Aorta (tissue), 5 donors: ENCODE results near the gene IMPA2. TPM values are rescaled to one million over a fixed set of nuclear protein-coding genes. Genes with fewer than 3 reads are reported as not detected.
A peak's percentile ranks its signal among the peaks of the same experiment; 100 is the strongest.
"Not testable (repeated sequence)": the region's sequence is repeated elsewhere in the genome, so short reads cannot be mapped to it uniquely, and the experiment has no call there.

Experiments used
- ATAC-seq: fragments of 200-7000 bp; cut with Tn5 transposase; one replicate; pipeline ENCODE4 v1.9.1; 2022; ENCODE audit warnings: moderate library complexity; ENCODE audit not compliant: low FRiP score
- DNase-seq, 2 donors: peaks; one replicate each; pipeline ENCODE4 v3.0.0-alpha.2; 2020
- H3K27ac ChIP-seq, 2 donors: one replicate each; pipeline ENCODE4 v1.5.1; 2013; ENCODE audit warnings: low read length in 2 of 2, mild to moderate bottlenecking in 2 of 2, moderate library complexity in 2 of 2, control low read depth in 1 of 2, inconsistent platforms in 1 of 2, low read depth in 1 of 2
- H3K27me3 ChIP-seq, 2 donors: one replicate each; pipeline ENCODE4 v1.6.1; 2013; ENCODE audit warnings: control low read depth in 1 of 2, low read length in 1 of 2, mild to moderate bottlenecking in 1 of 2, moderate library complexity in 1 of 2; ENCODE audit not compliant: insufficient read depth in 2 of 2, control insufficient read depth in 1 of 2
- H3K36me3 ChIP-seq, 2 donors: one replicate each; pipeline ENCODE4 v1.6.1; 2013; ENCODE audit warnings: control low read depth in 1 of 2, low read length in 1 of 2, mild to moderate bottlenecking in 1 of 2; ENCODE audit not compliant: insufficient read depth in 2 of 2, control insufficient read depth in 1 of 2
- H3K4me1 ChIP-seq, 2 donors: one replicate each; pipeline ENCODE4 v1.6.1; 2013; ENCODE audit warnings: low read length in 2 of 2, control low read depth in 1 of 2, mild to moderate bottlenecking in 1 of 2, moderate library complexity in 1 of 2; ENCODE audit not compliant: insufficient read depth in 2 of 2, control insufficient read depth in 1 of 2
- H3K4me3 ChIP-seq, 2 donors: one replicate each; pipeline ENCODE4 v1.5.1; 2013; ENCODE audit warnings: low read length in 2 of 2, control low read depth in 1 of 2, mild to moderate bottlenecking in 1 of 2
- H3K9me3 ChIP-seq: one replicate; pipeline ENCODE4 v1.6.1; 2013; ENCODE audit warnings: mild to moderate bottlenecking, low read length; ENCODE audit not compliant: control insufficient read depth
- WGBS, 2 donors: extraction: QIAGEN DNeasy Blood & Tissue Kit; methylation state at CpG; one replicate each; pipeline ENCODE4 v1.1.7; 2013; 5-methylcytosine and 5-hydroxymethylcytosine counted together
- intact Hi-C, 2 donors: fragments of 100-400 bp; cut with DNase I; formaldehyde crosslinking; loops; one replicate each; pipeline versions ENCODE4 v1.14.2 to v1.15.0; 2022
- polyA plus RNA-seq, 2 donors: library from polyadenylated mRNA; stranded (reverse); fragments of 200-250 nt; gene quantifications; one replicate each; pipeline ENCODE4 v1.2.3, GENCODE V29; 2013
- total RNA-seq, 2 donors: library from RNA; stranded (reverse); fragmentation: NEBNext Ultra II Directional; extraction: Animal tissue kit (Norgen Biotek cat#: 25700); gene quantifications; one replicate each; pipeline ENCODE4 v1.2.1, GENCODE V29; 2021
- donor health status: healthy with polysubstance abuse.
- donor health status: Bipolar disorder and iron deficiency.
- donor health status: DM: no; HTN: no; CAD: no.
- donor health status: DM: no; HTN: no; CAD: no.
- donor health status: DM: yes; HTN: yes; CAD: no.

The IMPA2 gene
- total and polyA plus RNA-seq, 4 donors = 7.9 to 19.9 (median 14.1) TPM

DNA sequence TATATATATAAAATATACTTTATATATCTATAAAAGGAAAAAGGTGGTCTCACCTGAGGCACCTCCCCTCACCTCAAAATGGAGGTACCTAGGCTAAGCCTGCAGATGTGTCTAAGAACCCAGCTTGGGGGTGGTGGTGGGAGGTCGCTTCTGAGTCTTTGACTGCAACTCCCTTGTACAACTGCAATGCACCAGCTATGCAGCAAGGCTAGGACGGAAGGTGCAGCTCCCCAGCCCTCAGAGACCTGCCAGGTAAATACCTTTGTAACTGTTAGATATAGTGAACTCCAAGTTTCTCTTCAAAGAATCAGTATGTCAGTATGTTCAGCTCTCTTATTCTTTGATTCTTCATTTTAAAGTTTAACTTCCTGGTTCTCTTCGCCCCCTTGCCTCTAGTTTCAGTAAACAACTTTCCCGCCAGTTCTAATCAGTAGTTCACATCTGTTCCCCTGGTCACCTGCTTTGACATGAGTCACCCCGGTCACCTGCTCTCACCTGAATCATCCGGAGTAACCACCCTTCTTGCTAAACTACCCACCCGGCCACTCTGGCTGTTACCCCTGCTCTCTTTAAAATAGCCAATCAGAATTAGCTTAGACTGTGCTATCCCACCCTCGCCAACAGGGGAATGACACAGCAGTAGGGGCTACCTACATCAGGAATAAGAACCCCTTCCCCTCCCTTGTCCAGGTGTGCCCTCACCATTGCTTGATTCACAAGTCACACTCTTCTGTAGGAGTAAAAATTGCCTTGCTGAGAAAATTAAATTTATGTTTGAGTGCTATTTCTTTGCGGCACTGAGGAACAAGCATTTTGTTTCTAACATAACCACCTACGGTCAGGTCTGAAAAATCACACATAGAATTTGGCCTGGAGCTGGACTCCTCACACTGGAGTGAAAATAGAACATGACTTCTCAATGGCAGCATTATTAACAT, 24.7 kb upstream of the IMPA2 start:
- WGBS, 2 donors = 96 to 98% methylated on average over 10 of the region's 10 CpGs
- no peaks in the 10 kb centered on the region for H3K4me1 ChIP-seq
- H3K36me3 ChIP-seq = no peaks in the 10 kb centered on the region
- intact Hi-C loops = no loop called here
- peak in 1 of 2 donors; percentile 21 for DNase-seq
- no peak overlapping the region for H3K4me3 ChIP-seq
- no peaks in the 10 kb centered on the region for H3K9me3 ChIP-seq
- ATAC-seq = no peak
- no peaks in the 10 kb centered on the region for H3K27me3 ChIP-seq
- no peak overlapping the region for H3K27ac ChIP-seq

DNA sequence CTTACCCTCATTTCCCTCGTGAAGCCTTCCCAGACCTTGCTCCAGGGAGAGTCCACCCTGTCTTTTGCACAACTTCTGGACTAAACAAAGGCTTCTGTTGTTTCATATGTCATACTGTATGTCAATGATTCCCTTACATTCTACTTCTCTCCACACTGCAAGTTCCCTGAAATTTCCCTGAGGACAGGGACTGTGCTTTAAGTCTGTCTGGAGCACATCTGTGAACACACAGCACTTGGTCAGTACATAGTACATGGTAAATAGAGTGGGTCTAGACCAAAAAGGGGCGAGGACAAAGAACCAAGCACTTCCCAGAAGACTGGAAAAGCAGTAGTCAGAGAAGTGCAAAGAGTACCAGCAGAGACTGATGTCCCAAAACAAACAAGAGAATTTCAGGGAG, 23.7 kb upstream of the IMPA2 start:
- H3K4me3 ChIP-seq = no peak overlapping the region
- 76 to 82% methylated on average over 2 of the region's 2 CpGs for whole genome bisulfite sequencing, 2 donors
- H3K27ac ChIP-seq = no peak overlapping the region
- H3K27me3 ChIP-seq = no peaks in the 10 kb centered on the region
- H3K9me3 ChIP-seq = no peaks in the 10 kb centered on the region
- DNase-seq (no peak), ATAC-seq (no peak)
- H3K4me1 ChIP-seq = no peaks in the 10 kb centered on the region
- H3K36me3 ChIP-seq = no peaks in the 10 kb centered on the region
- intact Hi-C loops = no loop called here

DNA sequence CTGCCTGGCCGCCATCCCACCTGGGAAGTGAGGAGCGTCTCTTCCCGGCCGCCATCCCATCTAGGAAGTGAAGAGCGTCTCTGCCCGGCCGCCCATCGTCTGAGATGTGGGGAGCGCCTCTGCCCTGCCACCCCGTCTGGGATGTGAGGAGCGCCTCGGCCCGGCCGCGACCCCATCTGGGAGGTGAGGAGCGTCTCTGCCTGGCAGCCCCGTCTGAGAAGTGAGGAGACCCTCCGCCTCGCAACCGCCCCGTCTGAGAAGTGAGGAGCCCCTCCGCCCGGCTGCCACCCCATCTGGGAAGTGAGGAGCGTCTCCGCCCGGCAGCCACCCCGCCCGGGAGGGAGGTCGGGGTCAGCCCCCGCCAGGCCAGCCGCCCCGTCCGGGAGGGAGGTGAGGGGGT, 21.7 kb upstream of the IMPA2 start:
- H3K36me3 ChIP-seq, H3K27me3 ChIP-seq, H3K4me3 ChIP-seq, intact Hi-C loops, H3K4me1 ChIP-seq, H3K27ac ChIP-seq, ATAC-seq, H3K9me3 ChIP-seq: not testable (repeated sequence)
- WGBS, 2 donors = 95 to 96% methylated on average over 20 to 33 of the region's 33 CpGs
- peak in 1 of 2 donors; percentile 26 for DNase-seq

DNA sequence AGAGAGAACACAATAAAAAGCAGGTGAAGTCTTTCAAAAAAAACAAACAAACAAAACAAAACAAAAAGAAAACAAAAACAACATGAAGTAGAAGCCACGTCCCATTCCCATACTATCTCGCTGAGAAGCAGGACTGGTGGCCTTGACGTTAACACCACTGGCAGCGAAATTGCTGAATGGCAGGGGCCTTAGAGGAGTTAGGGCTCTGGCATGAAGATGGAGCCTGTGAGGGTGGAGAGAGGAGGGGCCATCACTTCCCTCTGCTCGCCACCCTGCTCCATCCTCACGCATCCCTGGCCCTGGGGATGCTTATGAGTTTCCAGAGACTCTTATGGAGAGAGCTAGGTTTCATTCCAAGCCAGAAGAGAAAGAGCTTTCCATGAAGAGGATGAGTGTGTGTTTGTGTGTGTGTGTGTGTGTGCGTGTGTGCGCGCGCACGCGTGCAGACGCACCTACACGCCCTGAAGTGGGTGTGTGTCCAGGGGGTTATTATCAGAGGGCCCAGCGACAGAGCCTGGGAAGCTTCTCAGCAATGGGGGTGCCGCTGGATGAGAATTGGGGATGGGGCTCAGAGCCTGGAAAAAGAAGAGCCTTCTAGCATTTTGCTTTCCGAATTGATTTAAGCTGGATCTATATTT, 20.4 kb upstream of the IMPA2 start:
- intact Hi-C loops = no loop called here
- ATAC-seq = no peak

DNA sequence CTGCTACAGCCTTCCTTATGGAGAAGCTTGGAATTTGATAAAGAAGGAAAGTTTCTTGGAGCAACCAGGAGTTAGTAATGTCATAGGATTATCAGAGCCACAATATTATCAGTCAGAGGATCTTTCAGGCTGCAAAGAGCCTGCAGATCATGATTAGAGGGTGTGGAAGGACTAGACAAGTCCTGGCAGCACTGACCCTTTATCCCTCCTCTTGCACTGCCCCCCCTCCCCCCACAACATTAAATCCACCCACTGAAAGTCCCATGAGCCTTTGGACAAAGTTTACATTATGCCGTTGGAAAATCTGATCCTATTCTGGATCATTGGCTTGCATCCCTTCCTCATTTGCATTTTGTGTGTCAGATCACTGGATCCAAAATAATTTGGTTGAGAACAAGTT, 18.7 kb upstream of the IMPA2 start:
- no peaks in the 10 kb centered on the region for H3K4me1 ChIP-seq

More for the DNA sequence above, 20.4 kb upstream of the IMPA2 start:
- Histone ChIP-seq H3K4me3 (no peak overlapping the region), H3K27me3 (no peaks in the 10 kb centered on the region), H3K9me3 (no peaks in the 10 kb centered on the region), H3K4me1 (no peaks in the 10 kb centered on the region), H3K36me3 (no peaks in the 10 kb centered on the region), H3K27ac (no peak overlapping the region)
- DNase-seq = peak in 1 of 2 donors; percentile 11
- 92 to 94% methylated on average over 17 of the region's 17 CpGs for WGBS, 2 donors

DNA sequence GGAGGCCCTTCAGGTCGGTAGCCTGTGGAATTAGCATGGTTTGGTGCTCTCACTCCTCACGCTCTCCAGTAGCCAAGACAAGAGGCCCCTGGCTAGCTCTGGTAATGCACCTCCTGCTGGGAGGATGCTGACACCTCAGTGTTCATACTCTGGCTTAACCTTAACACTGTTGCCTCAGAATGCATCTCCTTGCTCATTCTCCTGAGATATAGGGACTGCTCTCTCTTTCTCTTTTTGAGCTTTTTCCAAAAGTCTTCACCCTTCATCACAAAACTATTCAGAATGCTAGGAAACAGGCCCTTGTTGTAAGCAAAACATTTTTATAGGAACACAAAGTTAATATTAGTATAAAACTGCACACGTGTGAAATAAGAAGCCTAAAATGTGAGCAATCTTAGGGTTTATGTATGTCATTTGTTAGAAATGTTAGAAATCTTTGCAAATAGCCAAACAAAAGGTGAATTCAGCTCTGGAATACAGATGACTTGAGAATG, 17.3 kb upstream of the IMPA2 start:
- Histone ChIP-seq H3K27ac (peak overlapping the region in 1 of 2 donors; percentile 1), H3K9me3 (no peaks in the 10 kb centered on the region), H3K4me1 (no peaks in the 10 kb centered on the region), H3K36me3 (no peaks in the 10 kb centered on the region), H3K4me3 (no peak overlapping the region), H3K27me3 (no peaks in the 10 kb centered on the region)
- WGBS, 2 donors = 31 to 34% methylated on average over 3 of the region's 3 CpGs
- intact Hi-C loops = no loop called here
- ATAC-seq = no peak
- no peak for DNase-seq

More for the DNA sequence above, 18.7 kb upstream of the IMPA2 start:
- DNase-seq (no peak), ATAC-seq (no peak)
- H3K36me3 ChIP-seq = no peaks in the 10 kb centered on the region
- 2 to 3% methylated on average over 1 of the region's 1 CpG for WGBS, 2 donors
- H3K9me3 ChIP-seq = no peaks in the 10 kb centered on the region
- H3K27me3 ChIP-seq = no peaks in the 10 kb centered on the region
- intact Hi-C loops = no loop called here
- H3K27ac ChIP-seq = no peak overlapping the region
- H3K4me3 ChIP-seq = no peak overlapping the region

DNA sequence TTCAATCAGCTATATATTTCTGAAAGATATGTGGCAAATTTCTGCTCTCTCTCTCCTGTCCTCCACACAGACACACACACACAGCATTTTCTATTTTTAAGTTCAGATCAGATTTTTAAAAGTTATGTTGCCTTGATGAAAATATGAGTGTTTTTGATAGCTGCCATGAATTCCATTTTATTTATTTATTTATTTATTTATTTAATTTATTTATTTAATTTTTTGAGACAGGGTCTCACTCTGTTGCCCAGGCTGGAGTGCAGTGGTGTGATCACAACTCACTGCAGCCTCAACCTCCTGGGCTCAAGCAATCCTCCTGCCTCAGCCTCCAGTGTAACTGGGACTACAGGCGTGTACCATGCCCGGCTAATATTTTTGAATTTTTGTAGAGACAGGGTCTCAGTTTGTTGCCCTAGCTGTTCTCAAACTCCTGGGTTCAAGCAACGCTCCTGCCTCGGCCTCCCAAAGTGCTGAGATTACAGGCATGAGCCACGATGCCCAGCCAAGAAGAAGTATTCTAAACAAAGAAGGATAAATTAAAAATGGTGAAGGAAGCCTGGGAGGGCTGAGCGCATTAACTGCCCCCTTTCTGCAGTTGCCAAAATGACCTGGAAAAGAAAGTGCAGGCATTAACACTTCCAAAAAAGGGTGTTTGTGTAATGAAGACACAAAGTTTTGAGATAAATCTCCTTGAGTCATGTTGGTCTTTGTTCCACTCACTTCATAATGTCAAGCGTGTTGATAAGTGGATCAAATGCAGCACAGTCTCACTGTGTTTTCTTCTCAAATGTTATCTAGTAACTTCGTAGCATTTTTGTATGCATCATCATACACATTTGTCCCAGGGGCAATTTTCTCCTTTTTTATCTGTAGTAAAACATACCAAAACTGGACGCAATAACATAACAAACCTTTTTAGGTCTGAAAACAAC, 11.1 kb upstream of the IMPA2 start:
- DNase-seq = no peak
- intact Hi-C loops = no loop called here
- Histone ChIP-seq H3K36me3 (no peaks in the 10 kb centered on the region), H3K27ac (no peak overlapping the region), H3K4me3 (no peak overlapping the region), H3K27me3 (no peaks in the 10 kb centered on the region), H3K4me1 (no peaks in the 10 kb centered on the region), H3K9me3 (no peaks in the 10 kb centered on the region)
- ATAC-seq = no peak
- 70 to 75% methylated on average over 9 of the region's 9 CpGs for WGBS, 2 donors

DNA sequence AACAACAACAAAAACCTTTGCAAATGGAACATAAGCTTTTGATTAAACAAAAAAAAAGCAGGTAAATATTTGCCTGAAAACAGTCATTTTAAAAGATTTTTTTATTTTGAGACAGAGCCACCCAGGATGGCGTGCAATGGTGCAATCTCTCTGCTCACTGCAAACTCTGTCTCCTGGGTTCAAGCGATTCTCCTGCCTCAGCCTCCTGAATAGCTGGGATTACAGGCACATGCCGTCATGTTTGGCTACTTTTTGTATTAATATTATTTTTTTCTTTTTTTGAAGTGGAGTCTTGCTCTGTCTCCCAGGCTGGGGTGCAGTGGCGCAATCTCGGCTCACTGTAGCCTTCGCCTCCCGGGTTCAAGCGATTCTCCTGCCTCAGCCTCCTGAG, 10.5 kb upstream of the IMPA2 start:
- H3K27ac ChIP-seq, ATAC-seq, H3K4me3 ChIP-seq, DNase-seq, H3K27me3 ChIP-seq, H3K36me3 ChIP-seq, intact Hi-C loops, H3K4me1 ChIP-seq, H3K9me3 ChIP-seq: not testable (repeated sequence)
- WGBS, 2 donors = 87 to 89% methylated on average over 8 of the region's 8 CpGs
